Epithelial cell of alveolus of lung (primary cell): ENCODE measurements around the gene OR4C13. TPM values are rescaled to one million over a fixed set of nuclear protein-coding genes. Genes with fewer than 3 reads are reported as not detected.

Experiments
- total RNA-seq: library from RNA; depleted of rRNA; stranded (reverse); fragments of >200 nt; gene quantifications from 2 replicates; pipeline ENCODE4 v1.2.1, GENCODE V29; 2015

Gene OR4C13
- total RNA-seq = not detected in 2 replicates

GRCh38 chr11:49952091-49952490, at the start of gene OR4C13:
Gene OR4C13 (plus strand): TSS chr11:49952391. CDS start chr11:49952423, 32 bp downstream.

GRCh38 chr11:49982435-49982834, 30.2 kb downstream of the OR4C13 start, which contains the start of gene OR4C12:
Gene OR4C12 (minus strand): TSS chr11:49982535. CDS start chr11:49982501, 34 bp downstream.

Other genes with a start within 250 kb of the OR4C13 start
- not detected in 2 replicates for gene OR4C12, start 30.1 kb downstream of the OR4C13 start, total RNA-seq
- not detected in 2 replicates for gene OR4C45, start 80.5 kb downstream of the OR4C13 start, total RNA-seq